Type B pancreatic cell (in vitro differentiated cells): ENCODE measurements around the gene KMT2B. TPM values are rescaled to one million over a fixed set of nuclear protein-coding genes. Genes with fewer than 3 reads are reported as not detected.

Experiments
- DNase-seq: peaks from one replicate; pipeline ENCODE4 v3.0.0; 2021; ENCODE audit warnings: mixed read lengths; ENCODE audit not compliant: unreplicated experiment; ENCODE audit errors: extremely low spot score
- H3K27ac Mint-ChIP-seq: 2 replicates; pipeline ENCODE4 v1.8.0; 2021; ENCODE audit warnings: mild to moderate bottlenecking, mixed read lengths
- H3K27me3 Mint-ChIP-seq: 2 replicates; pipeline ENCODE4 v1.8.0; 2021; ENCODE audit warnings: mixed read lengths
- H3K36me3 Mint-ChIP-seq: 2 replicates; pipeline ENCODE4 v1.8.0; 2021; ENCODE audit warnings: mixed read lengths
- H3K4me1 Mint-ChIP-seq: one replicate; pipeline ENCODE4 v1.8.0; 2021; ENCODE audit warnings: mixed read lengths; ENCODE audit not compliant: unreplicated experiment
- H3K4me3 Mint-ChIP-seq: 2 replicates; pipeline ENCODE4 v1.8.0; 2021; ENCODE audit warnings: mild to moderate bottlenecking, mixed read lengths
- H3K9me3 Mint-ChIP-seq: 2 replicates; pipeline ENCODE4 v1.8.0; 2021; ENCODE audit warnings: mixed read lengths
- CTCF ChIP-seq: fragments of 200-600 bp; sonication (generic); conservative IDR thresholded peaks from 2 replicates; pipeline ENCODE4 v1.5.0; 2021; ENCODE audit warnings: antibody characterized with exemption, mild to moderate bottlenecking
- total RNA-seq: library from RNA; stranded (reverse); gene quantifications from 2 replicates; pipeline ENCODE4 v1.2.1, GENCODE V29; 2021; ENCODE audit warnings: low replicate concordance

The KMT2B gene
- total RNA-seq, 1 donor from 2014 or later, result 55.4 TPM

GRCh38 chr19:35755131-35755549 is 37.3 kb downstream of the KMT2B start:
- no peak for DNase-seq
- H3K36me3 Mint-ChIP-seq, result peaks cover 4% of the 10 kb centered on the region
- H3K27ac Mint-ChIP-seq, result peak overlapping the region; percentile 62
- no peak for TF ChIP-seq CTCF
- peak overlapping the region; percentile 65 for H3K4me3 Mint-ChIP-seq
- peaks cover 9% of the 10 kb centered on the region for H3K4me1 Mint-ChIP-seq
- no peaks in the 10 kb centered on the region for H3K9me3 Mint-ChIP-seq
- peaks cover 14% of the 10 kb centered on the region for H3K27me3 Mint-ChIP-seq

- H3K4me3 Mint-ChIP-seq, result peak overlapping the region; percentile 77
- no peak for DNase-seq
Measured at GRCh38 chr19:35755550-35756376, 38.0 kb downstream of the KMT2B start.

GRCh38 chr19:35756377-35757230 is 38.8 kb downstream of the KMT2B start, which contains the start of gene HSPB6:
TSS of gene HSPB6 (minus strand) at chr19:35757029. CDS start at chr19:35757008, 21 bp downstream.
- Mint-ChIP-seq H3K27me3 (peaks cover 14% of the 10 kb centered on the region), H3K9me3 (no peaks in the 10 kb centered on the region), H3K27ac (peak within 1 kb of the TSS; percentile 97), H3K4me3 (peak within 1 kb of the TSS; percentile 99), H3K4me1 (peaks cover 9% of the 10 kb centered on the region), H3K36me3 (peaks cover 4% of the 10 kb centered on the region)
- no peak for DNase-seq
- TF ChIP-seq CTCF, result no peak

More at GRCh38 chr19:35755550-35756376, 38.0 kb downstream of the KMT2B start:
- Mint-ChIP-seq H3K27me3 (peaks cover 14% of the 10 kb centered on the region), H3K36me3 (peaks cover 4% of the 10 kb centered on the region), H3K4me1 (peaks cover 9% of the 10 kb centered on the region), H3K27ac (peak overlapping the region; percentile 66), H3K9me3 (no peaks in the 10 kb centered on the region)
- TF ChIP-seq CTCF, result no peak

GRCh38 chr19:35757231-35757748 is 39.5 kb downstream of the KMT2B start:
- H3K4me3 Mint-ChIP-seq, result peak overlapping the region; percentile 99
- peaks cover 9% of the 10 kb centered on the region for H3K4me1 Mint-ChIP-seq
- TF ChIP-seq CTCF, result no peak

GRCh38 chr19:35757749-35758608 is 40.2 kb downstream of the KMT2B start, which contains the start of gene PROSER3:
TSS of gene PROSER3 (plus strand) at chr19:35758176. CDS start at chr19:35758216, 40 bp downstream.
- H3K27me3 Mint-ChIP-seq, result peaks cover 14% of the 10 kb centered on the region

More at GRCh38 chr19:35757231-35757748, 39.5 kb downstream of the KMT2B start:
- Mint-ChIP-seq H3K27me3 (peaks cover 14% of the 10 kb centered on the region), H3K36me3 (peaks cover 7% of the 10 kb centered on the region), H3K9me3 (no peaks in the 10 kb centered on the region), H3K27ac (peak overlapping the region; percentile 97)
- DNase-seq, result no peak

More at GRCh38 chr19:35757749-35758608, 40.2 kb downstream of the KMT2B start, which contains the start of gene PROSER3:
- Mint-ChIP-seq H3K36me3 (peaks cover 7% of the 10 kb centered on the region), H3K4me3 (peak within 1 kb of the TSS; percentile 99), H3K9me3 (no peaks in the 10 kb centered on the region), H3K4me1 (peaks cover 9% of the 10 kb centered on the region), H3K27ac (peak within 1 kb of the TSS; percentile 97)
- peak; percentile 97 for DNase-seq
- TF ChIP-seq CTCF, result no peak
